Loucy (cell line): ENCODE measurements around the gene HIVEP1.

ENCODE experiments used
- H2AFZ ChIP-seq: fragments of 200-600 bp; sonication (generic); 2 replicates; pipeline ENCODE4 v1.6.0; 2016; ENCODE audit warnings: antibody characterized with exemption, mild to moderate bottlenecking, low read length, moderate library complexity
- H3F3A ChIP-seq: fragments of 200-600 bp; 2 replicates; pipeline ENCODE4 v1.6.0; 2016; ENCODE audit warnings: antibody characterized with exemption, low read depth, mild to moderate bottlenecking
- H3K27me3 ChIP-seq: fragments of 200-600 bp; sonication (generic); 2 replicates; pipeline ENCODE4 v1.6.1; 2014; ENCODE audit warnings: low read length, mild to moderate bottlenecking; ENCODE audit not compliant: insufficient read depth, poor library complexity, severe bottlenecking
- H3K36me3 ChIP-seq: fragments of 200-600 bp; sonication (generic); 2 replicates; pipeline ENCODE4 v1.6.1; 2016; ENCODE audit warnings: low read length; ENCODE audit not compliant: insufficient read depth
- H3K4me1 ChIP-seq: fragments of 200-600 bp; sonication (generic); 2 replicates; pipeline ENCODE4 v1.5.1; 2014; ENCODE audit warnings: low read length, mild to moderate bottlenecking; ENCODE audit not compliant: insufficient read depth, poor library complexity, severe bottlenecking
- H3K4me2 ChIP-seq: fragments of 200-600 bp; sonication (generic); 2 replicates; pipeline ENCODE4 v1.6.0; 2014; ENCODE audit warnings: antibody characterized with exemption, low read length, low read depth, mild to moderate bottlenecking; ENCODE audit not compliant: poor library complexity, severe bottlenecking
- H3K4me3 ChIP-seq: fragments of 200-600 bp; sonication (generic); 2 replicates; pipeline ENCODE4 v1.5.1; 2014; ENCODE audit warnings: low read length, mild to moderate bottlenecking, mixed read lengths; ENCODE audit not compliant: poor library complexity, severe bottlenecking
- H3K79me2 ChIP-seq: fragments of 200-600 bp; sonication (generic); 2 replicates; pipeline ENCODE4 v1.6.1; 2014; ENCODE audit warnings: low read length; ENCODE audit not compliant: insufficient read depth
- H3K9ac ChIP-seq: fragments of 200-600 bp; sonication (generic); 2 replicates; pipeline ENCODE4 v1.6.0; 2014; ENCODE audit warnings: mild to moderate bottlenecking, low read depth, low read length, moderate library complexity; ENCODE audit not compliant: poor library complexity, severe bottlenecking
- H3K9me2 ChIP-seq: fragments of 200-600 bp; sonication (generic); replicated peaks from 2 replicates; pipeline ENCODE4 v1.6.1; 2016; ENCODE audit warnings: low read depth, low read length, mixed read lengths
- H3K9me3 ChIP-seq: fragments of 200-600 bp; sonication (generic); 2 replicates; pipeline ENCODE4 v1.6.1; 2014; ENCODE audit warnings: mild to moderate bottlenecking, antibody characterized with exemption, low read length, low read depth; ENCODE audit not compliant: insufficient read depth
- H4K20me1 ChIP-seq: fragments of 200-600 bp; sonication (generic); 2 replicates; pipeline ENCODE4 v1.6.0; 2014; ENCODE audit warnings: antibody characterized with exemption, low read length, mild to moderate bottlenecking; ENCODE audit not compliant: insufficient read depth, poor library complexity, severe bottlenecking
- CTCF ChIP-seq: fragments of 200-600 bp; sonication (generic); conservative IDR thresholded peaks from 2 replicates; pipeline ENCODE4 v1.5.1; 2014; ENCODE audit warnings: mild to moderate bottlenecking, antibody characterized with exemption, low read length
- EZH2phosphoT487 ChIP-seq: fragments of 200-600 bp; IDR thresholded peaks from 2 replicates; pipeline ENCODE4 v1.6.1; 2018; ENCODE audit warnings: antibody characterized with exemption, mild to moderate bottlenecking, moderate library complexity, borderline replicate concordance

The HIVEP1 gene

DNA sequence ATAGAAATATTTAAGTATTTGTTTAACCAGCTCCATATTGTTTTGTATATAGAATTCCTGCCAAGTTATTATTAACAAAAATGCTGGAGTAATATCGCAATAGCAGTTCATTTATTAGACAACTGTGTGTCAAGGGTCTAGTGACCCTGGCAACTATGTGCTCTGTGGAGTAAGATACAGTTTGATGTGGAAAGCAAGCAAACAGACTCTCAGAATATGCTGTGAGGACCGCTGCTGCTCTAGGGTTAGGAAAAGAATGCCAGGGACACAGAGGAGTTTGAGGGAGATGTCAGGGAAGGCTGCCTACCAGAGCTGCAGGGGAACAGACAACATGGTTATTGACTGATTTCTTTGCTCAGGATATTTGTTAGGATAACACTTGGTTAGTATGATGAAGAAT, 71.2 kb downstream of the HIVEP1 start:
- no peaks in the 10 kb centered on the region for H3K9me3 ChIP-seq
- no peaks in the 10 kb centered on the region for H3K36me3 ChIP-seq
- no peaks in the 10 kb centered on the region for H3K9me2 ChIP-seq
- TF ChIP-seq CTCF (no peak), EZH2phosphoT487 (no peak)
- no peak overlapping the region for H3K9ac ChIP-seq
- H2AFZ ChIP-seq: no peak overlapping the region
- H3K4me1 ChIP-seq: no peaks in the 10 kb centered on the region
- no peaks in the 10 kb centered on the region for H3K27me3 ChIP-seq
- no peaks in the 10 kb centered on the region for H3K79me2 ChIP-seq
- no peaks in the 10 kb centered on the region for H3F3A ChIP-seq
- peaks cover 6% of the 10 kb centered on the region for H4K20me1 ChIP-seq
- H3K4me3 ChIP-seq: no peak overlapping the region
- H3K4me2 ChIP-seq: no peak overlapping the region

DNA sequence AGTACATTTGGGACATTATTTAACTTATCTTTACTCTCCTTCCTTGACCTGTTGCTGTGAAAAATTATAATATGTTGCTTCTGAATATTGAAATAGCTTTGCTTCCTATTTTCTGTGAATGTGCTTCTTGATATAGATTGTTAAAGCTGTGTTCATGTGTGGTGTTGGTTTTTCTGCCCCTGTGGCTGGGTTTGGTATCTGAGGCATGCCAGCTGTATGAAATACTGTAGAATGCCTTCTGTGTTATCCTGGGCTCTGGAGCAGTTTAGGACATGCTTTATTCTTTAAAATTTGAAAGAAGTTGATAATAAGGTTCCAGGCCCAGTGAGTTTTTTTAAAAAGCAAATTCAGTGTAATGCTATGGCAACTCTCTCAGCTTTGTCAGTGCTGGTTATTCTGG, 71.7 kb downstream of the HIVEP1 start:
- no peaks in the 10 kb centered on the region for H3K9me2 ChIP-seq
- peaks cover 6% of the 10 kb centered on the region for H4K20me1 ChIP-seq

GRCh38 chr6:12084681-12085080, 72.6 kb downstream of the HIVEP1 start:
- no peaks in the 10 kb centered on the region for H3K36me3 ChIP-seq
- H2AFZ ChIP-seq: no peak overlapping the region
- H3K27me3 ChIP-seq: no peaks in the 10 kb centered on the region
- H3K9me3 ChIP-seq: no peaks in the 10 kb centered on the region
- no peak for TF ChIP-seq CTCF
- no peak for TF ChIP-seq EZH2phosphoT487
- H3K9ac ChIP-seq: no peak overlapping the region
- 0 out of 2 replicates have a peak, but pooled peaks cover 4% of the 10 kb centered on the region for H3K79me2 ChIP-seq
- H3K4me3 ChIP-seq: no peak overlapping the region
- H3F3A ChIP-seq: no peaks in the 10 kb centered on the region
- no peaks in the 10 kb centered on the region for H3K4me1 ChIP-seq
- peaks cover 6% of the 10 kb centered on the region for H4K20me1 ChIP-seq
- H3K9me2 ChIP-seq: no peaks in the 10 kb centered on the region
- no peak overlapping the region for H3K4me2 ChIP-seq

More for the DNA sequence above, 71.7 kb downstream of the HIVEP1 start:
- Histone ChIP-seq H3K4me3 (no peak overlapping the region), H3K9me3 (no peaks in the 10 kb centered on the region), H3F3A (no peaks in the 10 kb centered on the region), H2AFZ (no peak overlapping the region), H3K36me3 (no peaks in the 10 kb centered on the region), H3K4me2 (no peak overlapping the region), H3K9ac (no peak overlapping the region), H3K79me2 (0 out of 2 replicates have a peak, but pooled peaks cover 4% of the 10 kb centered on the region), H3K4me1 (no peaks in the 10 kb centered on the region), H3K27me3 (no peaks in the 10 kb centered on the region)
- TF ChIP-seq EZH2phosphoT487 (no peak), CTCF (no peak)
